HEK293 (cell line): ENCODE results near the gene MYOCOS.

ENCODE experiments used
- CTCF ChIA-PET: fragments of 350-600 bp; formaldehyde crosslinking; extraction: SDS; loops from one replicate; lab custom pipeline; 2021; ENCODE audit warnings: antibody characterized with exemption; lab: Yijun Ruan, JAX
- POLR2A ChIA-PET: fragments of 300-600 bp; formaldehyde crosslinking; extraction: SDS; loops from one replicate; lab custom pipeline; 2020; ENCODE audit warnings: antibody characterized with exemption, inconsistent platforms; lab: Yijun Ruan, JAX
- H3K27ac ChIP-seq: fragments of 200-500 bp; sonication (Bioruptor generic); 2 replicates; pipeline ENCODE4 v1.5.1; 2014; ENCODE audit warnings: low read depth, low read length, control low read depth, inconsistent platforms; ENCODE audit errors: extremely low read depth
- H3K36me3 ChIP-seq, 2 experiments: fragments of 200-500 bp in 1 of 2; sonication (Bioruptor generic) in 1 of 2; 1 replicate in 1 of 2; 2 replicates in 1 of 2; pipeline ENCODE4 v1.5.1; 2014 to 2017; ENCODE audit warnings: inconsistent platforms in 2 of 2, low read length in 2 of 2; ENCODE audit not compliant: control insufficient read depth in 2 of 2, insufficient read depth in 1 of 2
- H3K4me1 ChIP-seq: fragments of 200-500 bp; sonication (Bioruptor generic); 2 replicates; pipeline ENCODE4 v1.5.1; 2014; ENCODE audit warnings: mild to moderate bottlenecking, low read length, inconsistent platforms; ENCODE audit not compliant: control insufficient read depth, insufficient read depth
- H3K4me3 ChIP-seq: 2 replicates; pipeline ENCODE4 v1.5.1; 2011; ENCODE audit warnings: low read depth, mild to moderate bottlenecking, control low read depth, low read length, moderate library complexity
- H3K9me3 ChIP-seq: fragments of 200-500 bp; sonication (Bioruptor generic); 2 replicates; pipeline ENCODE4 v1.5.1; 2014; ENCODE audit warnings: low read depth, low read length, inconsistent platforms; ENCODE audit not compliant: control insufficient read depth, insufficient read depth
- AEBP2 ChIP-seq: fragments of 450-650 bp; formaldehyde crosslinking; IDR thresholded peaks from 2 replicates; pipeline ENCODE4 v1.5.1; 2016; ENCODE audit warnings: missing biosample characterization, missing genetic modification characterization, borderline replicate concordance
- ATF2 ChIP-seq: fragments of 450-650 bp; formaldehyde crosslinking; IDR thresholded peaks from 2 replicates; pipeline ENCODE4 v1.5.1; 2016; ENCODE audit warnings: missing biosample characterization, missing genetic modification characterization, low read depth
- CTCF ChIP-seq: fragments of 450-650 bp; formaldehyde crosslinking; IDR thresholded peaks from 2 replicates; pipeline ENCODE4 v1.5.1; 2016; ENCODE audit warnings: missing biosample characterization, missing genetic modification characterization
- GFI1B ChIP-seq: fragments of 450-650 bp; formaldehyde crosslinking; IDR thresholded peaks from 2 replicates; pipeline ENCODE4 v1.5.1; 2016; ENCODE audit warnings: missing biosample characterization, missing genetic modification characterization
- HOXA7 ChIP-seq: sonication (generic); formaldehyde crosslinking; IDR thresholded peaks from 2 replicates; pipeline ENCODE4 v1.8.1; 2022; ENCODE audit warnings: missing genetic modification reagents, borderline replicate concordance
- IKZF3 ChIP-seq: fragments of 450-650 bp; IDR thresholded peaks from 2 replicates; pipeline ENCODE4 v1.5.0; 2018; ENCODE audit warnings: missing biosample characterization, mild to moderate bottlenecking, missing genetic modification characterization, moderate library complexity
- TSHZ1 ChIP-seq: fragments of 450-650 bp; formaldehyde crosslinking; IDR thresholded peaks from 2 replicates; pipeline ENCODE4 v1.5.1; 2016; ENCODE audit warnings: missing biosample characterization, missing genetic modification characterization, borderline replicate concordance
- ZBTB49 ChIP-seq: fragments of 450-650 bp; formaldehyde crosslinking; IDR thresholded peaks from 2 replicates; pipeline ENCODE4 v1.5.1; 2016; ENCODE audit warnings: missing biosample characterization, missing genetic modification characterization, low read depth
- ZNF132 ChIP-seq: fragments of 450-650 bp; formaldehyde crosslinking; IDR thresholded peaks from 2 replicates; pipeline ENCODE4 v1.5.1; 2017; ENCODE audit warnings: missing biosample characterization, missing genetic modification characterization, borderline replicate concordance
- ZNF37A ChIP-seq: fragments of 450-650 bp; IDR thresholded peaks from 2 replicates; pipeline ENCODE4 v1.5.1; 2018; ENCODE audit warnings: missing biosample characterization, missing genetic modification characterization

Gene MYOCOS

GRCh38 chr1:171670739-171671138 lies 48.7 kb downstream of the MYOCOS start (continued):
- no peak for TF ChIP-seq ZBTB49
- TF ChIP-seq ATF2 (tag by site-specific recombination), result no peak
- no peak for TF ChIP-seq TSHZ1
- no peak for TF ChIP-seq AEBP2 (tag by site-specific recombination)
- TF ChIP-seq GFI1B (tag by site-specific recombination), result no peak
- TF ChIP-seq ZNF37A (tag by site-specific recombination), result no peak
- TF ChIP-seq IKZF3, result no peak
- no peak for TF ChIP-seq CTCF (tag by site-specific recombination)

- H3K9me3 ChIP-seq, result no peaks in the 10 kb centered on the region
- no peak overlapping the region for H3K4me3 ChIP-seq
- ChIA-PET POLR2A (no interaction called here), CTCF (interaction anchor here (0.6 to 1.4 kb wide), 3 partner anchors 19 to 593 kb away, joined by 3 to 5 read pairs (median 4); no protein-coding TSS in a partner anchor)
- no peak overlapping the region for H3K27ac ChIP-seq
- no peaks in the 10 kb centered on the region for H3K36me3 ChIP-seq
- no peaks in the 10 kb centered on the region for H3K4me1 ChIP-seq
- no peak for TF ChIP-seq HOXA7 (CRISPR knock-in tag)
- TF ChIP-seq ZNF132 (tag by site-specific recombination), result no peak
- no peak for TF ChIP-seq ZNF37A (tag by site-specific recombination)
- TF ChIP-seq, all 188 proteins: peak for 0
These were observed 52.7 kb downstream of the MYOCOS start for GRCh38 chr1:171674431-171675405.
